Bronchial smooth muscle cell (primary cell): Measurements from ENCODE around the gene AP4M1. TPM values are rescaled to one million over a fixed set of nuclear protein-coding genes. Genes with fewer than 3 reads are reported as not detected.

Experiments
- total RNA-seq: library from RNA; depleted of rRNA; stranded (reverse); fragments of >200 nt; gene quantifications from 2 replicates; pipeline ENCODE4 v1.2.1, GENCODE V29; 2014

The AP4M1 gene, protein sequence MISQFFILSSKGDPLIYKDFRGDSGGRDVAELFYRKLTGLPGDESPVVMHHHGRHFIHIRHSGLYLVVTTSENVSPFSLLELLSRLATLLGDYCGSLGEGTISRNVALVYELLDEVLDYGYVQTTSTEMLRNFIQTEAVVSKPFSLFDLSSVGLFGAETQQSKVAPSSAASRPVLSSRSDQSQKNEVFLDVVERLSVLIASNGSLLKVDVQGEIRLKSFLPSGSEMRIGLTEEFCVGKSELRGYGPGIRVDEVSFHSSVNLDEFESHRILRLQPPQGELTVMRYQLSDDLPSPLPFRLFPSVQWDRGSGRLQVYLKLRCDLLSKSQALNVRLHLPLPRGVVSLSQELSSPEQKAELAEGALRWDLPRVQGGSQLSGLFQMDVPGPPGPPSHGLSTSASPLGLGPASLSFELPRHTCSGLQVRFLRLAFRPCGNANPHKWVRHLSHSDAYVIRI
- 28.9 and 29.3 TPM in 2 replicates for total RNA-seq

DNA sequence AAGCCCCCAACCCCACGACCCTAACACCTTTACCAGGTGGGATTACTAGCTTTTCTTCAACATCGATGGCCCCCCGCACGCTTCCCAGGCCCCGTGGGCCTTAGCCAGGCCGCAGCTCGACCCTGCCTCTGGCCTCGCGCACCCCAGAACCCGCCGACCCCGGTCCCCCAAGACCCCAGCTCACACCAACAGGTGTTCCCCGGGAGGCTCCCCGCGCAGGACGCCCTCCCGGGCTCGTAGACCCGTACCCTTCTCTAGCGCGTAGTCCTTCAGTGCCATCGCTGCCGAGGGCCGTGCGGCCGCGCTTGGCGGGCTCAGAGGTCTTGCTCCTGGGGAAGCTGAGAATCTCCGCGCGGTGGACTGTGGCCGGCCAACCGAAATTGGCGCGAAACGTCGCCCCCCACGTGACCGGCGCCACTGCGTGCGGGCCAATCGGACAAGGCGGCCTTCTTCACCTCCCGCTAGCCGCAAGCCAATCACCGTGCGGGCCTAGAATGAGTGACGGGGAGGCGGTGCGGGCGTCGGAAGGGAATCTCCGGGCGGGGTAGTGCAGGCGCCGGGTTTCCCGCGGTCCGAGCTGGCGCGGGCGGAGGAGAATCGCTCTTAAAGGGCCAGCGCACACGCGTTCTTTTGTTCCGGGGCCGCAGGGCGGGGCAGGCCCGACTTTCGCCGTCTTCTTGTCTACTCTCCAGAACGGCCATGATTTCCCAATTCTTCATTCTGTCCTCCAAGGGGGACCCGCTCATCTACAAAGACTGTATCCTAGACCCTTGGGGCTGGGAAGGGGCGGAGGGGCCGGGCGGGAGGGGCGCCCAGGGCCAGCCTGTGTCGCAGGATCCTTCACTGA lies at the start of gene AP4M1, which contains the start of gene MCM7:
TSS of gene AP4M1 (plus strand) at position 628 of the 847 bp plus-strand sequence. CDS start at position 700, 72 bp downstream.
TSS of gene MCM7 (minus strand) at position 382 of the 847 bp plus-strand sequence. CDS start at position 279, 103 bp downstream.

DNA sequence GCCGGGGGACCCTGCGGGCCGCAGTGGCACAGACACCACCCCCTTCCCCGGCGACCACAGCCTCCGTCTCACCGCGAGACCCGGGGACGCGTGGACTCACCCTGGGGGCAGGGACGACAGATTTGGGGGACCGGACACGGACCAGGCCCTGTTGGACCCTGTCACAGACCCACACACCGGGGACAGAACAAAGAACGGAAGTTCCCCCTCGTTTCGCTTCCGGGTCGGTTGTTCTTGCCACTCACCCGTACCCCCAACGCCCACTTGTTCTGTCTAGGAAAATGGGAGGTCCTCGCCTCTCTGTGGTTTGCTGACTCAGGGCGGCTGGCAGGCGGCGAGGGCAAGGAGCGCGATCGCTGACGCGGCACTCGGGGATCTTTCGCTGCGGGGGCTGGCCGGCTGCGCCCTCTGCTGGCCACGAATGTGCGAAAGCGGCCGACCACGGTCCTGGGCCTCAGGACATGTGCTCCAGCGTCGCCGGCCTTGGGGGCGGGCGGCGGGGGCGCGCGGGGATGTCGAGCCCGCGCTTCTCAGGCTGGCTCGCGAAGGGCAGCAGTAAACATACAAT lies 19.8 kb upstream of the AP4M1 start, which contains the start of gene ZNF3:
TSS of gene ZNF3 (minus strand) at position 189 of the 568 bp plus-strand sequence. CDS start 4,366 bp downstream, outside the sequence.

DNA sequence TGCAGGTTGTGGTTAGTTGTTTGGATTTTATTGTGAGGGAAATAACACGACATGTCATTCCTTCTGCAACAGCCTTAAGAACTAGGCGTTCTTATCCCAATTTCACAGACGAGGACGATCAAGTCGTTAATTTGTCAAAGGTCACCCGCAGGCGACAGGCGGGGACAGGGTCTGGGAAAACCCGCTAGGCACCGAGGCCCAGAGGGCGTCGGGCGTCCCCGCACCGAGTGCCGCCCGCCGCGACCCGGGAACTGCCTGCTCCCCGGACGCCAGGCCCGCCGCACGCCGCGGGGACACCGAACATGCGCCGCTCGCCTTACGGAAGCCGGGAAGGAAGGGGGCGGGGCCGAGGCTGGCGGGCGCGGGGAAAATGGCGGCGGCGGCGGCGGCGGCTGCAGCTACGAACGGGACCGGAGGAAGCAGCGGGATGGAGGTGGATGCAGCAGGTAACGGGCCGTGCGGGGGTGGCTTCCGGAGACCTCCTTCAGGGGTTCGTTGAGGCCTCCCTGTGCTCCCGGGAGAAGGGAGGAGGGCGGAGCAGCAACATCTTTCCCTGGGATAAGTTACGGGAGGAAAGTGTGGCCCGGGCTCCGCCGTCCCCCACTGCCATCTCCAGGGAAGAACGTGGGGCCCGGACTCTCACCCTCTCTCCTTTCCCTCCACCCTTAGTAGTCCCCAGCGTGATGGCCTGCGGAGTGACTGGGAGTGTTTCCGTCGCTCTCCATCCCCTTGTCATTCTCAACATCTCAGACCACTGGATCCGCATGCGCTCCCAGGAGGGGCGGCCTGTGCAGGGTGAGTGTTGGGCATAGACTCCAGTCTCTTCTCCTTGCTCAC lies 12.6 kb upstream of the AP4M1 start, which contains the start of gene COPS6:
TSS of gene COPS6 (plus strand) at position 349 of the 837 bp plus-strand sequence. CDS start at position 371, 22 bp downstream.

DNA sequence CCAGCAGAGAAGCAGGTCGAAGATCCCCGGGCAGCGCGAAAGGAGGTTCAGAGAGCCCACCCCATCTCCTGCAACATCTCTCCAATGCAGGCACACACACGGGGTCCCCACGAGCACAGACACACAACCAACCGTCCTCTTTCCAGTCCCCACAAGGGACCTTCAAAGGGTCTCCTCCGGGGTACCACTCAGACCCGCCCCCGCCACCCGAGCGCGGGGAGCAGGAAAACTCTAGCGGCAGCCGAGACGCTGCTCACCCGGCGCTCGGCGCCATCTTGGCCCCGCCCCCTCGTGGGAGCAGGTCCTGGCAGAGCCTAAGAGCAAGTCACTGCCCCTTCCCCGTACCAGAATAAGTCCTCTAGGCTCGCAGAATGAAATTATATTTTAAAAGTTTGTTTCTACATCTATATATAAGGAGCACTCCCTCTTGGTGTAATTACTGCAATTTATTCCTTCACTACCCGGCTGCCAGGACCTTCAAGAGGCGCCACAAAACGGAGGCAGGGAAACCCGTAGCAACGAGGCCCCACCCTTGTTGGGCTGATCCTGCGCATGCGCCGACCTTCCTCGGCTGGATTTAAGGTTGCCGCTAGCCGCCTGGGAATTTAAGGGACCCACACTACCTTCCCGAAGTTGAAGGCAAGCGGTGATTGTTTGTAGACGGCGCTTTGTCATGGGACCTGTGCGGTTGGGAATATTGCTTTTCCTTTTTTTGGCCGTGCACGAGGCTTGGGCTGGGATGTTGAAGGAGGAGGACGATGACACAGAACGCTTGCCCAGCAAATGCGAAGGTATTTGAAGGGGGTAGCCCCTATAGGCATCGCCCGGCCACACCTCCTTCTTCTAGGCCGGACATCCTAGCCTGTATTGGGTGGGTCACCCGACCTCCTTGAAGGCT lies 17.9 kb downstream of the AP4M1 start, which contains the start of the genes CNPY4 and TAF6:
TSS of gene CNPY4 (plus strand) at position 563 of the 898 bp plus-strand sequence. CDS start at position 674, 111 bp downstream.
TSS of gene TAF6 (minus strand) at position 287 of the 898 bp plus-strand sequence. CDS start 5,149 bp downstream, outside the sequence.

DNA sequence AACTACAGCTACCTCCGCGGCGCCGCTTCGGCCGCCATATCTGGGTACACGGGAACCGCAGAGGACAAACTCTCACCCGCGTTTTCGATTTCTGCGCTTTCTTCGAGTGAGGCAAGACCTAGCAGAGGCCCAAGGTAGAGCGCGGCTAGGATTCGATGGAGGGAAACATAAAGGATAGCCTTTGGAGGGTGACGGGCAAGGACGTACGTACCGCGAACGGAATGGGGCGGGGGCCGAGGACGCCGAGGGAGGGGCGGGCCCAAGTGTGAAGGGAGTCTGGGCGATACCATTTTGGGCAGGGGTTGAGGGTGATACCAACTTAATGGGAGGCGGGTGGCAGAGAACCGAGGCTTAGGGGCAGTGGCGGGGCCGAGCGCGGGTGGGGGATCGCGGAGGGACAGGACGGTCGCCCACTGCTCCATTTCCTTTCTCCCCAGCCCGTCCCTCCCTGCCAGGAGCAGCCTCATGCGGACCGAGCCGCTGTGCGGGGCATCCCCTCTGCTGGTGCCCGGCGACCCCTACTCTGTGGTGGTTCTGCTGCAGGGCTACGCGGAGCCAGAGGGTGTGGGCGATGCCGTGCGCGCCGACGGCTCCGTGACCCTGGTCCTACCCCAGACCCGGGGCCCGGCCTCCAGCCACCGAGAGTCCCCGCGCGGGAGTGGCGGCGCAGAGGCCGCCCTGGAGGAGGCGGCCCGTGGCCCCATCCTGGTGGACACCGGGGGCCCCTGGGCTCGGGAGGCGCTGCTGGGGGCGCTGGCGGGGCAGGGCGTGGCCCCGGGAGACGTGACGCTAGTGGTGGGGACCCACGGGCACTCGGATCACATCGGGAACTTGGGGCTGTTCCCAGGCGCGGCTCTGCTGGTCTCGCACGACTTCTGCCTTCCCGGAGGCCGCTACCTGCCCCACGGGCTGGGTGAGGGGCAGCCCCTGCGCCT lies 25.8 kb downstream of the AP4M1 start, which contains the start of gene MBLAC1:
TSS of gene MBLAC1 (plus strand) at position 37 of the 935 bp plus-strand sequence. CDS start at position 466, 429 bp downstream.

DNA sequence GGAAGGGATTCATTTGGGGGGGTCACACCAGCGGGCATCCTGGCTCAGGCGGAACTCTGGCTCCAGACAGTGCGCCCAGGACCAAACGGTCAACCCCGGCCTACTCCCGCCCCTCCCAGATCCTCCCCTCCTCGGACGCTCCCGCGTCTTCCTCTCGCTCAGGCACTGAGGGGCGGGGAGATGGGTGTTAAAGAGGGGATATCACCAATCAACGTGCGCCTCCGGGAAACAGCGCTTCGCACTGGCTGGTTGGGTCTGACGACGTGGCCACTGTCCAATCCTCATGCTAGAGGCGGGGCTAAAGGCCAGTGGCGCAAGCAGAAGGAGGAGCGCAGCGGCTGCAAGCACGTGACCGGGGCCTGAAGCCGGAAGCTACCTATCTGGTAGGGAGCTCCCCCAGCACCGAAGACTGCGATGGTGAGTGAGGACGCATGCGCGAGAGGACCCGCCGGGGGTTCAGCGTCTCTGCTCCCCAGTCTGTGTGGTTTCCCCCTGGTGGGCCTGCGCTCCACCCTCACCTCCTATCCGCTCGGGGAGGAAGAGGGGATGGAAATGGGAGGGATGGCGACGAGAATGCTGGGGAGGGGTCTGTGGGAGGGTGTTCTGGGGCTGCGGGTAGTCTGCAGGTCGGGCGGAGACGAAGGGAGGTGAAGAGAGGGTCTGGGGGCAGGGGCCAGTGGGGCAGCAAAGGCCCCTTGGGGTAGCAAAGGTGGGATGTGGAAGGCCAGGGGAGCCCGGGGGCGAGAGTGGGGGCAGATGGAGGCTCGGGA lies 47.3 kb downstream of the AP4M1 start, which contains the start of gene LAMTOR4:
TSS of gene LAMTOR4 (plus strand) at position 360 of the 770 bp plus-strand sequence. CDS start at position 415, 55 bp downstream.

Other genes with a start within 250 kb of the AP4M1 start
- 0.16 and 0.34 TPM in 2 replicates for gene OR2AE1, start 224.6 kb upstream of the AP4M1 start, total RNA-seq
- gene TRIM4, start 182.1 kb upstream of the AP4M1 start, total RNA-seq = 23.3 and 26.1 TPM in 2 replicates
- gene GJC3, start 172.0 kb upstream of the AP4M1 start, total RNA-seq = not detected in 2 replicates
- gene AZGP1, start 125.6 kb upstream of the AP4M1 start, total RNA-seq = not detected in 2 replicates
- 35.5 and 51.7 TPM in 2 replicates for gene ZKSCAN1, start 86.0 kb upstream of the AP4M1 start, total RNA-seq
- 8.8 and 10.2 TPM in 2 replicates for gene ZSCAN21, start 51.9 kb upstream of the AP4M1 start, total RNA-seq
- 22.9 and 25.6 TPM in 2 replicates for gene ZNF3, start 19.9 kb upstream of the AP4M1 start, total RNA-seq
- 82.7 and 117 TPM in 2 replicates for gene COPS6, start 12.7 kb upstream of the AP4M1 start, total RNA-seq
- 24.1 and 28.4 TPM in 2 replicates for gene MCM7, start 246 bp upstream of the AP4M1 start, total RNA-seq
- gene TAF6, start 17.7 kb downstream of the AP4M1 start, total RNA-seq = 17.9 and 23.8 TPM in 2 replicates
- gene CNPY4, start 18.0 kb downstream of the AP4M1 start, total RNA-seq = 44.4 and 75.6 TPM in 2 replicates
- gene MBLAC1, start 25.3 kb downstream of the AP4M1 start, total RNA-seq = 1.8 and 4.7 TPM in 2 replicates
- 128 and 148 TPM in 2 replicates for gene LAMTOR4, start 47.3 kb downstream of the AP4M1 start, total RNA-seq
- 4.4 and 5.9 TPM in 2 replicates for gene TRAPPC14, start 57.1 kb downstream of the AP4M1 start, total RNA-seq
- 2.8 and 5.4 TPM in 2 replicates for gene GAL3ST4, start 67.0 kb downstream of the AP4M1 start, total RNA-seq
- 0.95 and 1.5 TPM in 2 replicates for gene GPC2, start 75.7 kb downstream of the AP4M1 start, total RNA-seq
- 0.32 and 0.69 TPM in 2 replicates for gene STAG3, start 76.3 kb downstream of the AP4M1 start, total RNA-seq
- gene PVRIG, start 118.3 kb downstream of the AP4M1 start, total RNA-seq = not detected in 2 replicates
- not detected in 2 replicates for gene SPDYE3, start 206.1 kb downstream of the AP4M1 start, total RNA-seq